HepG2 (cell line): ENCODE measurements around the gene RNF114. TPM values are rescaled to one million over a fixed set of nuclear protein-coding genes. Genes with fewer than 3 reads are reported as not detected.

Experiments
- ATAC-seq: fragments of 200-7000 bp; cut with Tn5 transposase; 3 replicates; pipeline ENCODE4 v1.9.1; 2020; ENCODE audit warnings: mild to moderate bottlenecking, moderate library complexity
- BruUV-seq: library from RNA; stranded (reverse); fragments of 400-500 nt; replicated peaks from 2 replicates; lab custom pipeline; 2021; lab: Mats Ljungman, UMichigan
- CTCF ChIA-PET: fragments of 300-600 bp; formaldehyde crosslinking; extraction: SDS; loops from one replicate; lab custom pipeline; 2021; ENCODE audit warnings: low total read pairs, inconsistent platforms, low intra/inter-chr PET ratio; lab: Yijun Ruan, JAX
- POLR2A ChIA-PET: fragments of 350-600 bp; sonication (Branson Sonifier 250); formaldehyde crosslinking; loops from one replicate; lab custom pipeline; 2020; ENCODE audit warnings: antibody characterized with exemption, inconsistent platforms; lab: Yijun Ruan, JAX
- DNase-seq: peaks from one replicate; pipeline ENCODE4 v3.0.0-alpha.2; 2015; ENCODE audit warnings: low spot score
- FAIRE-seq: peaks from 3 replicates; lab custom pipeline; 2011; peaks lifted over from hg19 to GRCh38; lab: Jason Lieb, UNC
- H2AFZ ChIP-seq: one replicate; pipeline ENCODE4 v1.6.1; 2011; ENCODE audit warnings: low read length, inconsistent platforms
- H3K27ac ChIP-seq: fragments of 300-600 bp; 3 replicates; pipeline ENCODE4 v1.8.0; 2011; ENCODE audit warnings: mixed run types, mild to moderate bottlenecking, mixed read lengths, low read length, inconsistent platforms; ENCODE audit not compliant: insufficient read depth; ENCODE audit errors: extremely low read length
- H3K27me3 ChIP-seq, 2 experiments: fragments of 200-600 bp in 1 of 2; 2 replicates in 1 of 2; 3 replicates in 1 of 2; pipeline versions ENCODE4 v1.6.0 to v1.8.0; 2011; ENCODE audit warnings: low read length in 2 of 2, mild to moderate bottlenecking in 2 of 2, moderate library complexity in 2 of 2, inconsistent platforms in 1 of 2; ENCODE audit not compliant: insufficient read depth in 2 of 2, control insufficient read depth in 1 of 2
- H3K36me3 ChIP-seq, 2 experiments: fragments of 200-600 bp in 1 of 2; replicated peaks in 1 of 2; 2 replicates in 1 of 2; 3 replicates in 1 of 2; pipeline versions ENCODE4 v1.5.1 to v1.8.0; 2011; ENCODE audit warnings: low read length in 2 of 2, inconsistent platforms in 1 of 2; ENCODE audit not compliant: insufficient read depth in 2 of 2, control insufficient read depth in 1 of 2
- H3K4me1 ChIP-seq: 2 replicates; pipeline ENCODE4 v1.5.1; 2012; ENCODE audit warnings: low read length, inconsistent platforms; ENCODE audit not compliant: insufficient read depth
- H3K4me2 ChIP-seq: 2 replicates; pipeline ENCODE4 v1.6.0; 2011; ENCODE audit warnings: low read depth, low read length, inconsistent platforms
- H3K4me3 ChIP-seq, 3 experiments: fragments of 200-600 bp in 1 of 3; sonication (generic), shearing (Covaris generic) in 1 of 3; replicated peaks in 1 of 3; 2 replicates each; pipeline ENCODE4 v1.5.1; 2011 to 2016; ENCODE audit warnings: low read length in 3 of 3, inconsistent platforms in 2 of 3, low read depth in 2 of 3, mild to moderate bottlenecking in 2 of 3, control low read depth in 1 of 3, mixed read lengths in 1 of 3; ENCODE audit not compliant: insufficient read depth in 1 of 3
- H3K79me2 ChIP-seq: one replicate; pipeline ENCODE4 v1.6.1; 2011; ENCODE audit warnings: low read length, inconsistent platforms; ENCODE audit not compliant: insufficient read depth
- H3K9ac ChIP-seq: 2 replicates; pipeline ENCODE4 v1.6.0; 2011; ENCODE audit warnings: mild to moderate bottlenecking, low read depth, low read length, inconsistent platforms; ENCODE audit not compliant: insufficient read depth
- H3K9me3 ChIP-seq: 2 replicates; pipeline ENCODE4 v1.5.1; 2012; ENCODE audit warnings: mild to moderate bottlenecking, low read length
- H4K20me1 ChIP-seq: 2 replicates; pipeline ENCODE4 v1.6.0; 2011; ENCODE audit warnings: inconsistent platforms, mild to moderate bottlenecking, low read length, moderate library complexity; ENCODE audit not compliant: insufficient read depth
- DR1 ChIP-seq: sonication (generic); formaldehyde crosslinking; IDR thresholded peaks from 2 replicates; pipeline ENCODE4 v1.8.0; 2021; ENCODE audit warnings: mild to moderate bottlenecking, missing genetic modification reagents, inconsistent platforms
- GATA4 ChIP-seq: sonication (generic); IDR thresholded peaks from 2 replicates; pipeline ENCODE4 v1.6.1; 2016; ENCODE audit warnings: antibody characterized with exemption, low read depth, borderline replicate concordance
- GTF3A ChIP-seq: sonication (generic); formaldehyde crosslinking; conservative IDR thresholded peaks from 2 replicates; pipeline ENCODE4 v1.4.0; 2020; ENCODE audit warnings: mild to moderate bottlenecking, missing genetic modification reagents
- KDM1A ChIP-seq: IDR thresholded peaks from 2 replicates; pipeline ENCODE4 v1.6.1; 2016; ENCODE audit warnings: missing compliant biosample characterization
- NCOA1 ChIP-seq: sonication (generic); formaldehyde crosslinking; IDR thresholded peaks from 2 replicates; pipeline ENCODE4 v1.9.0; 2021; ENCODE audit warnings: missing genetic modification reagents
- ONECUT2 ChIP-seq: sonication (generic); formaldehyde crosslinking; IDR thresholded peaks from 2 replicates; pipeline ENCODE4 v1.4.0; 2020; ENCODE audit warnings: missing genetic modification reagents
- SALL1 ChIP-seq: sonication (generic); formaldehyde crosslinking; IDR thresholded peaks from 2 replicates; pipeline ENCODE4 v1.8.0; 2022; ENCODE audit warnings: mild to moderate bottlenecking, missing genetic modification reagents
- SMAD9 ChIP-seq: sonication (generic); formaldehyde crosslinking; IDR thresholded peaks from 2 replicates; pipeline ENCODE4 v1.5.1; 2020; ENCODE audit warnings: mild to moderate bottlenecking, missing genetic modification reagents
- SP5 ChIP-seq: IDR thresholded peaks from 2 replicates; pipeline ENCODE4 v1.6.1; 2016; ENCODE audit warnings: low read depth, borderline replicate concordance
- ZC3H4 ChIP-seq: sonication (generic); formaldehyde crosslinking; IDR thresholded peaks from 2 replicates; pipeline ENCODE4 v1.4.0; 2020; ENCODE audit warnings: missing genetic modification reagents, borderline replicate concordance
- ZFP36L2 ChIP-seq: sonication (generic); formaldehyde crosslinking; IDR thresholded peaks from 2 replicates; pipeline ENCODE4 v1.4.0; 2020; ENCODE audit warnings: missing genetic modification reagents
- ZFP41 ChIP-seq: sonication (generic); formaldehyde crosslinking; IDR thresholded peaks from 2 replicates; pipeline ENCODE4 v1.4.0; 2020; ENCODE audit warnings: mild to moderate bottlenecking, missing genetic modification reagents, borderline replicate concordance
- ZNF121 ChIP-seq: sonication (generic); formaldehyde crosslinking; IDR thresholded peaks from 2 replicates; pipeline ENCODE4 v1.5.0; 2020; ENCODE audit warnings: mild to moderate bottlenecking, missing genetic modification reagents
- ZNF274 ChIP-seq: sonication (generic); formaldehyde crosslinking; IDR thresholded peaks from 2 replicates; pipeline ENCODE4 v1.5.1; 2020; ENCODE audit warnings: mild to moderate bottlenecking, missing genetic modification reagents
- ZNF317 ChIP-seq: sonication (generic); formaldehyde crosslinking; IDR thresholded peaks from 2 replicates; pipeline ENCODE4 v1.5.0; 2020; ENCODE audit warnings: mild to moderate bottlenecking, missing genetic modification reagents
- ZNF33A ChIP-seq: sonication (generic); formaldehyde crosslinking; IDR thresholded peaks from 2 replicates; pipeline ENCODE4 v1.5.1; 2020; ENCODE audit warnings: missing genetic modification reagents, mild to moderate bottlenecking, moderate library complexity, borderline replicate concordance
- ZNF546 ChIP-seq: sonication (generic); formaldehyde crosslinking; conservative IDR thresholded peaks from 2 replicates; pipeline ENCODE4 v1.8.1; 2023; ENCODE audit warnings: mild to moderate bottlenecking, missing genetic modification reagents
- ZNF678 ChIP-seq: sonication (generic); formaldehyde crosslinking; IDR thresholded peaks from 2 replicates; pipeline ENCODE4 v1.4.0; 2020; ENCODE audit warnings: mild to moderate bottlenecking, missing genetic modification reagents
- ZNF766 ChIP-seq: sonication (generic); formaldehyde crosslinking; IDR thresholded peaks from 2 replicates; pipeline ENCODE4 v1.5.0; 2020; ENCODE audit warnings: missing genetic modification reagents, borderline replicate concordance
- ZNF850 ChIP-seq: sonication (generic); formaldehyde crosslinking; conservative IDR thresholded peaks from 2 replicates; pipeline ENCODE4 v1.9.0; 2021; ENCODE audit warnings: mild to moderate bottlenecking, missing genetic modification reagents
- WGBS: methylation state at CpG from one replicate; pipeline ENCODE4 v1.1.6; 2017; ENCODE audit warnings: low lambda C conversion rate; 5-methylcytosine and 5-hydroxymethylcytosine counted together
- in situ Hi-C: cut with HindIII; loops from 2 replicates; pipeline ENCODE4 v1.10.0; 2017; ENCODE audit warnings: low pct_unique_long_range_greater_than_20kb; ENCODE audit not compliant: extremely low pct_ligation_motif_present
- intact Hi-C: fragments of 100-400 bp; cut with micrococcal nuclease; formaldehyde crosslinking; loops from one replicate; pipeline ENCODE4 v1.10.0; 2022; ENCODE audit not compliant: unreplicated experiment
- polyA plus RNA-seq, 8 experiments: library from polyadenylated mRNA; depleted of rRNA in 3 of 8; stranded (reverse) in 7 of 8; unstranded in 1 of 8; fragments of >200 nt; fragmentation: Illumina TruSeq in 4 of 8; extraction: Trizol in 4 of 8; gene quantifications; 2 replicates each; pipeline versions ENCODE4 v1.2.1 to v1.2.3, GENCODE V29; 2011 to 2016; ENCODE audit warnings: low read depth in 4 of 8, missing spikeins in 1 of 8, mixed read lengths in 1 of 8; ENCODE audit not compliant: insufficient read depth in 1 of 8
- total RNA-seq, 5 experiments: library from RNA; depleted of rRNA; stranded (reverse); fragments of >200 nt; fragmentation: Illumina TruSeq; extraction: Trizol; gene quantifications; 2 replicates each; pipeline ENCODE4 v1.2.3, GENCODE V29; 2016; ENCODE audit warnings: low read depth in 1 of 5
- TF ChIP-seq, protein P1 (sequence below): sonication (generic); formaldehyde crosslinking; IDR thresholded peaks from 2 replicates; pipeline ENCODE4 v1.8.0; 2022; ENCODE audit warnings: missing genetic modification reagents, low read depth, mild to moderate bottlenecking, borderline replicate concordance
- TF ChIP-seq, protein P2 (sequence below): sonication (generic); formaldehyde crosslinking; IDR thresholded peaks from 2 replicates; pipeline ENCODE4 v1.4.0; 2020; ENCODE audit warnings: missing genetic modification reagents, borderline replicate concordance
- TF ChIP-seq, protein P3 (sequence below): IDR thresholded peaks from 2 replicates; pipeline ENCODE4 v1.6.1; 2016; ENCODE audit warnings: low read depth, borderline replicate concordance

The RNF114 gene
- total and polyA plus RNA-seq, 2 of the 13 experiments (the other 11 are each of a cell fraction or from before 2014, with no cell fraction given), result 119 to 126 TPM

DNA sequence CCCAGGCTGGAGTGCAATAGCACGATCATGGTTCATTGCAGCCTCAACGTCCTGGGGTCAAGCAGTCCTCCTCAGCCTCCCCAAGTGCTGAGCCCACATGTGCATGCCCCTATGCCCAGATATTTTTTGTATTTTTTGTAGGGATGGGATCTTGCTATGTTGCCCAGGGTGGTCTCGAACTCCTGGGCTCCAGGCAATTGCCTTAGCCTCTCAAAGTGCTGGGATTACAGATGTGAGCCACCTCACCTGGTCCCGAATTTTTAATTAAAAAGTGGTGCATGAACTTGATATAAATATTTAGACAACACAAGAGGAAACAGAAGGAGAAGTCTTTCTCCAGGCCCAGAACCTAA is 7.1 kb upstream of the RNF114 start (continued):
- 0 out of 2 replicates have a peak, but pooled peaks have one; percentile 21 for TF ChIP-seq ZNF274 (CRISPR knock-in tag)
- TF ChIP-seq, protein P1, sequence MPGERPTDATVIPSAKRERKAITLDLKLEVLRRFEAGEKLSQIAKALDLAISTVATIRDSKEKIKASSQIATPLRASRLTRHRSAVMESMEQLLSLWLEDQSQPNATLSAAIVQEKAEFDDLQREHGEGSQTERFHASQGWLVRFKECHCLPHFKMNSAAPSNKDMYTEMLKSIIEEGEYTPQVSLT (CRISPR knock-in tag), result 0 out of 2 replicates have a peak, but pooled peaks have one; percentile 12
- TF ChIP-seq SMAD9 (CRISPR knock-in tag), result no peak
- TF ChIP-seq ZNF121, result peak; percentile 98
- TF ChIP-seq ZNF678 (CRISPR knock-in tag), result no peak
- no peak for TF ChIP-seq GTF3A (CRISPR knock-in tag)
- TF ChIP-seq, protein P2, sequence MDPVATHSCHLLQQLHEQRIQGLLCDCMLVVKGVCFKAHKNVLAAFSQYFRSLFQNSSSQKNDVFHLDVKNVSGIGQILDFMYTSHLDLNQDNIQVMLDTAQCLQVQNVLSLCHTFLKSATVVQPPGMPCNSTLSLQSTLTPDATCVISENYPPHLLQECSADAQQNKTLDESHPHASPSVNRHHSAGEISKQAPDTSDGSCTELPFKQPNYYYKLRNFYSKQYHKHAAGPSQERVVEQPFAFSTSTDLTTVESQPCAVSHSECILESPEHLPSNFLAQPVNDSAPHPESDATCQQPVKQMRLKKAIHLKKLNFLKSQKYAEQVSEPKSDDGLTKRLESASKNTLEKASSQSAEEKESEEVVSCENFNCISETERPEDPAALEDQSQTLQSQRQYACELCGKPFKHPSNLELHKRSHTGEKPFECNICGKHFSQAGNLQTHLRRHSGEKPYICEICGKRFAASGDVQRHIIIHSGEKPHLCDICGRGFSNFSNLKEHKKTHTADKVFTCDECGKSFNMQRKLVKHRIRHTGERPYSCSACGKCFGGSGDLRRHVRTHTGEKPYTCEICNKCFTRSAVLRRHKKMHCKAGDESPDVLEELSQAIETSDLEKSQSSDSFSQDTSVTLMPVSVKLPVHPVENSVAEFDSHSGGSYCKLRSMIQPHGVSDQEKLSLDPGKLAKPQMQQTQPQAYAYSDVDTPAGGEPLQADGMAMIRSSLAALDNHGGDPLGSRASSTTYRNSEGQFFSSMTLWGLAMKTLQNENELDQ (CRISPR knock-in tag), result no peak
- no peak for TF ChIP-seq DR1 (CRISPR knock-in tag)
- TF ChIP-seq, all 625 proteins: peak for 6

DNA sequence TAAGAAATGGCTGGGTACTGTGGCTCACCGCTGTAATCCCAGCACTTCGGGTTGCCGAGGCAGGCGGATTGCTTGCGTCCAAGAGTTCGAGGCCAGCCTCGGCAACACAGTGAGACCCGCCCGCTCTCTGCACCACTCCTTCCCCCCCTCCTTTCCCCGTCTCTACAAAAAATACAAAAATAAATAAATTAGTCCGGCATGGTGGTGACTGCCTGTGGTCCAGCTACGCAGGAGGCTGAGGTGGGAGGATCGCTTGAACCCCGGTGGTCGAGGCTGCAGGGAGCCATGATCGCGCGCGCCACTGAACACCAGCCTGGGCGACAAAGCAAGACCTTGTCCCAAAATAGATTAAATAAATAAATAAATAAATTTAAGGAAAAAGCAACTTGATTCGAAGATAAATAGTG is 448 bp upstream of the RNF114 start:
- peak overlapping the region; percentile 92 for H3K4me2 ChIP-seq
- peaks cover 29% of the 10 kb centered on the region for H4K20me1 ChIP-seq
- peak overlapping the region; percentile 61 for H2AFZ ChIP-seq
- CTCF ChIA-PET, result no interaction called here
- H3K27me3 ChIP-seq, result no peaks in the 10 kb centered on the region; a peak in 2 of 5 replicates
- in situ Hi-C loops, result no loop called here
- WGBS, result 26% methylated on average over 21 of the region's 21 CpGs
- intact Hi-C loops, result no loop called here
- no peak for FAIRE-seq
- POLR2A ChIA-PET, result interaction anchor here (0.6 to 6.7 kb wide), 21 partner anchors 10 to 752 kb away, joined by 3 to 105 read pairs (median 4); partner anchors contain the start of genes SLC9A8, SNAI1 and SPATA2
- peaks cover 6 to 14% of the 10 kb centered on the region in 2 experiments; a peak in 4 of 5 replicates for H3K36me3 ChIP-seq
- peak overlapping the region; percentile 80 to 99 (median 99) for H3K4me3 ChIP-seq
- no peak overlapping the region for H3K27ac ChIP-seq
- H3K4me1 ChIP-seq, result peaks cover 70% of the 10 kb centered on the region
- no peaks in the 10 kb centered on the region for H3K9me3 ChIP-seq
- peaks cover 43% of the 10 kb centered on the region for H3K79me2 ChIP-seq
- no peak for ATAC-seq
- peak overlapping the region; percentile 61 for H3K9ac ChIP-seq
- DNase-seq, result no peak
- no TSS peak for BruUV-seq
- TF ChIP-seq SALL1 (CRISPR knock-in tag), result peak; percentile 31; the same call in 1 of the 2 replicates
- no peak for TF ChIP-seq ZFP41 (CRISPR knock-in tag)
- TF ChIP-seq ZFP36L2, result no peak
- no peak for TF ChIP-seq GATA4
- TF ChIP-seq ZNF317 (CRISPR knock-in tag), result peak; percentile 5; the same call in 1 of the 2 replicates
- TF ChIP-seq ZNF766 (CRISPR knock-in tag), result 0 out of 2 replicates have a peak, but pooled peaks have one; percentile 66
- no peak for TF ChIP-seq SP5
- TF ChIP-seq ONECUT2 (CRISPR knock-in tag), result 0 out of 2 replicates have a peak, but pooled peaks have one; percentile 3
- TF ChIP-seq NCOA1, result 0 out of 2 replicates have a peak, but pooled peaks have one; percentile 6
- 0 out of 2 replicates have a peak, but pooled peaks have one; percentile 5 for TF ChIP-seq ZNF33A (CRISPR knock-in tag)
- no peak for TF ChIP-seq ZC3H4 (CRISPR knock-in tag)
- TF ChIP-seq, protein P3, sequence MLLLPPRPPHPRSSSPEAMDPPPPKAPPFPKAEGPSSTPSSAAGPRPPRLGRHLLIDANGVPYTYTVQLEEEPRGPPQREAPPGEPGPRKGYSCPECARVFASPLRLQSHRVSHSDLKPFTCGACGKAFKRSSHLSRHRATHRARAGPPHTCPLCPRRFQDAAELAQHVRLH (CRISPR knock-in tag), result peak; percentile 6; the same call in 1 of the 2 replicates
- TF ChIP-seq ZNF850 (CRISPR knock-in tag), result no peak
- TF ChIP-seq ZNF546, result 0 out of 2 replicates have a peak, but pooled peaks have one; percentile 13
- peak; percentile 13; the same call in 1 of the 2 replicates for TF ChIP-seq KDM1A (CRISPR knock-in tag)
